ENCODE data around the gene SLC39A7.

The SLC39A7 gene

DNA sequence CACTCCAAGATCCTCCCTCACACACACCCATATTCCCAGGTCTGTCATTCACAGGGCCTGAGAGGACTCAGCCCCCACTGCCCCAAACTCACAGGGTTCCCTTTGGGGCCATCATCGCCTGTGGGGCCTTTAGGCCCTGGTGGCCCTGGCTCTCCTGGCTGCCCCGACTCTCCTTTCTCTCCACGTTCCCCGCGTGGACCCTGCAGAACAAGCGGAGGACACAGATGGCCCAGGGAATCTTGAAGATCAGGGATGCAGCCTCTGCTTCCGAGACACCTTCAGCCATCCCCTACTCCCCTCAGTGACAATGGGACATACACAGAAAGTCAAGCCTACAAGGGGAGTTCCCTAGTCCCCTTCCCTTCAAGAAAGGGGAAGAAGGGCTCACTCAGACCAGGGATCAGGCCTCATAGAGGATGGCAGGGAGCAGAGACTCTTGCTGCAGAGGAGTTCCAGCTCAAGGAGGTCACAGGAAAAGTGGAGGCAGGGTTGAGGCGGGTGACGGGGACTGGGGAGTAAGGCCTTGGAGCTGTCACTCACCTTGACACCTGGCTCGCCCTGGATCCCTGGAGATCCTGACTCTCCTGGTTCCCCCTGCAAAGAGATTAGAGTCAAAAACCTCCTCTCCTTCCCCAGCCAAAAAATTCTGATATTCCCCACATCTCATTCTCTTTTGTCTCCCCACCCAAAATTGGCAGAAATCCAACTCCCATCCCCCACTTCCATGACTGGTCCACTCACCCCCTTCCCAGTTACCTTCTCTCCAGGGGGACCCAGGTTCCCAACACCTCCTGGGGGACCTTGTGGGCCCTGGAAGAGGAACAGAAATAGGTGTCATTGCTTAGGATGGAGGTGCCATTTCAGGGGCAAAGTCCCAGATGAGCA, 31.1 kb upstream of the SLC39A7 start:
- no peak for DNase-seq (ENCODE audit: low spot score)
- no peak for FAIRE-seq

DNA sequence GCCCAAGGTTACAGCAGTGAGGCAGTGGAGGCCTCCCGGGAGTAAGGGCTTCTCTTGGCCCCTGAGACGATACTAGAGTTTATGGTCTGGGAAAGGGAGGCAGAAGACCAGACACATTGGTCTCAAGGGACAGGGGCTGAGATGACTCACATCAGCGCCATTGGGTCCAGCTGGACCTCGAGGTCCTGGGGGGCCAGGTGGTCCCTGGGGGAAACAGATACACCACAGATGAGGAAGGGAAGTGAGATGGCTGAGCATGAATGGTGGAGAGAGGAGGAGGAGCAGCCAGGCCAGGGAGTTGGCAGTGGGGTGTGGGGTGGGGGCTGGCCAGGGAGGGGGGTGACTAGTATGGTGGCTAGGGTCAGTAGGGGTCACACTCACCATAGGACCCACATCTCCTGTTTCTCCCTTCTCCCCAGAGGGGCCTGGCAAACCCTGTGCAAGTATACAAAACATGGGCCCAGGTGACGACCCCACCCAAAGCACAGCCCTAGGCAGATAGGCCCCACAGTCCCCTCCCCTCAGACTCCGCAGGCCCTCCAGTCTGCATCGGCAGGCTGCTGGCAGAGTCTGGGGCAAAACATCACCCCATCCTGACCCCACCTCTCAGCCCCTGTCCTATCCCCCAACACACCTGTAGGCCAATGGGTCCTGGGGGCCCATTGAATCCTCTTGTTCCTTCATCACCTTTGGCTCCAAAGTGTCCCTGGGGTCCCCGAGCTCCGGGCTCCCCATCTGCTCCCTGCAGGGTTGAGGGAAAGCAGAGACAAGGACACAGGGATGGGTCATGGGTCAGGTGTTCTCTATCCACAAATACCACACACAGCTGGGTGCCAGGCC, 30.3 kb upstream of the SLC39A7 start:
- no peak for DNase-seq (ENCODE audit: low spot score)
- FAIRE-seq: no peak

GRCh38 chr6:33171016-33171879, 29.4 kb upstream of the SLC39A7 start:
- DNase-seq (ENCODE audit: low spot score): no peak
- no peak for FAIRE-seq

- DNase-seq (ENCODE audit: low spot score) (no peak), FAIRE-seq (no peak)
These were observed 28.6 kb upstream of the SLC39A7 start for GRCh38 chr6:33171880-33172687.

- DNase-seq (ENCODE audit: low spot score): peak; percentile 44
- FAIRE-seq: no peak
These were observed 27.8 kb upstream of the SLC39A7 start for GRCh38 chr6:33172688-33173534.

GRCh38 chr6:33173535-33174180, 27.0 kb upstream of the SLC39A7 start:
- FAIRE-seq: no peak

DNA sequence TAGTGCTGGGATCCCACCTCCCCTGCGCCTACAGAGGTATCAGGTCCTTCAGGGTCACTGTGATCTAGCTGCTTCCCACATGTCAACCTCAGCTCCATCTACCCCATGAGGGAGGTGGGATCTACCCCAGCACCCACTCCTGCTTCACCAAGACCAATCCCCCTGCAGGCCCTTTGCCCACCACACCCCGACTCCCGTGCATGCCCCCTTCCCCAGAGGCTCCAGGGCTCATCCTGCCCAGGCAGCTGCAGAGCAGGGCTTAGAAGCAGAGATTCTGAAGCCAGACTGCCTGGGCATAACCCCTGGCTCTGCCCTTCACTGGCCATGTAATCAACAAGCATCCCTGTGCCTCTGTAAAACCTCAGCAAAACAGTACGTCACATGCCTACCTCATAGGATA, 25.9 kb upstream of the SLC39A7 start:
- no peak for FAIRE-seq

More at GRCh38 chr6:33173535-33174180, 27.0 kb upstream of the SLC39A7 start:
- DNase-seq (ENCODE audit: low spot score): no peak

DNA sequence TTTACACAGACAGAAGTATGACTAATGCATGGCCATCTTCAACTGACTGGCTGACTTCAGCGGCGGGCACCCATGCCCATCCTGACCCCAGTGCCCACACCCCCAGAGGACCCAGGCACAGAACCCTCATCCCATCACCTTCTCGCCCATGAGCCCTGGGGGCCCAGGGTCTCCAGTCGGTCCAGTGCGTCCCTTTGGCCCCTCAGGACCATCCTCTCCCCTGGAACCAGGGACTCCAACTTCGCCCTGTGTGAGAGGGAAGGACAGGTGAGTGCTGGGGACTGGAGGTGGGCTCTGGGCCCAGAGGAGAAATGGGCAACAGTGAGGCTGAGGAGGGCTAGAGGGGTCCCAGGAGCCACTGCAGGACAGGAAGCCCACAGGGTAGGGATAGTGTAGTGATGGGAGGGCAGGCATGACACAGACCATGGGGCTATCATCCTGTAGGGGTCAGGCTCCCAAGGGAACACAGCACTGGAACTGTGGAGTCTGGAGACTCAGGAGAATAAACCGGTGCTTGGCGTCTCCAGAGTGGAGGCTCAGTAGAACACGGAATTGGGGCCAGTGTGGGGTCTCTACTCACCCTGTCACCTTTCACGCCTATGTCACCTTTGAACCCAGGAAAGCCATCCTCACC, 25.1 kb upstream of the SLC39A7 start:
- DNase-seq (ENCODE audit: low spot score) (no peak), FAIRE-seq (no peak)

More for the DNA sequence above, 25.9 kb upstream of the SLC39A7 start:
- DNase-seq (ENCODE audit: low spot score): no peak

DNA sequence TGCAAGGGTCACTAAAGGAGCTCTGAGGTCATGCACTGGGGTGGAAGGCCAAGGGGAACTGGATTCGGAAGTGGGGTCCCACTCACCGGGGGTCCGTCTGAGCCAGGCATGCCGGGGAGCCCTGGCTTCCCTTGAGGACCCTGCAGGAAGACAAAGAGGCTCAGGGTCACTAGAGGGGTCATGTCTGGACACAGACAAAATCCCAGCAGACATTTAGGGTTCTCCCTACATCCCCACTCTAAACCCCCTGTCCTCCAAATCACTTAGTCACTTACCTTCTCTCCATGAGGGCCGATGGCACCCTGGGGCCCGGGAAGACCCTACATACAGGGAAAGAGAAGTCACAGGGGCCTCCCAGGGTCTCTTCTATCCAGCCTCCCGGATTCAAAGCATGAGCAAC, 23.8 kb upstream of the SLC39A7 start:
- DNase-seq (ENCODE audit: low spot score): no peak
- no peak for FAIRE-seq

DNA sequence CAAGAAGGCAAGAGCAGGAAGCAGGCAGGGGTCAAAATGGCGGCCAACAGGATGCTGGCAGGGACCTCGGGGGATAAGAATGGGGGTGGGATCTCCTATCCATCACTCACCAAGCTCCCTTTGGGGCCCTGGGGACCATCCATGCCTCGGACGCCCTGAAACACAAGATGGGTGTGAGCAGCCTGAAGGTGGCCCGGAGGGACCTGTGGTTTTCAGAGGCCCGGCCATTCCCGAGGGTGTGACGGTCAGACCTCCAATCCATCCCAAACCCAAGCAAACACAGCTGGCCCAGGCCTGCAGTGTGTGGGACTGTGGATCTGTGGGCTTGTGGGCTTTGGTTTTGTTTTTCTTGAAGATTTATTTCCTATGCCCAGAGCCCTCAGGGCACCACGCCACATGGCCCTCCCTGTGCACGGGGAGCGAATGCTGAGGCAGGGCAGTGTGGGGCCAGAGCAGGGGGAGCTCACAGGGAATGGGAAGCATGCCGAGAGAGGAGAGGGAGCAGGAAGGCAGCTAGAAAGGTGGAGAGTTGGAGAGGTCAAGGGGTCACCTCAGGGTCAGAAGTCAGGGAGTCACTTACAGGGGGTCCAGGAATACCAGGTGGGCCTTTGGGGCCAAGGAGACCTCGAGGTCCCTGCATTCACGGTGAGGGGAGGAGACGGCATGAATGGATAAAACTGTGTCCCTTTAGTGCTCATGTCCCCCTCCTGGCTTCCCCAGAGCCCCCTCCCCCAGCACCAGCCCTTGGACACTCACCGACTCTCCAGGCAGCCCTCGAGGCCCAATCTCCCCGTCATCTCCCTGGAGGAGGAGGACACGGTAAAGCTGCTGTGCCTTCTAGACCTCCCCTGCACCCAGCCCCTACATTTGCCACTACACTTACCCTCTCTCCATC, 22.9 kb upstream of the SLC39A7 start:
- no peak for FAIRE-seq

DNA sequence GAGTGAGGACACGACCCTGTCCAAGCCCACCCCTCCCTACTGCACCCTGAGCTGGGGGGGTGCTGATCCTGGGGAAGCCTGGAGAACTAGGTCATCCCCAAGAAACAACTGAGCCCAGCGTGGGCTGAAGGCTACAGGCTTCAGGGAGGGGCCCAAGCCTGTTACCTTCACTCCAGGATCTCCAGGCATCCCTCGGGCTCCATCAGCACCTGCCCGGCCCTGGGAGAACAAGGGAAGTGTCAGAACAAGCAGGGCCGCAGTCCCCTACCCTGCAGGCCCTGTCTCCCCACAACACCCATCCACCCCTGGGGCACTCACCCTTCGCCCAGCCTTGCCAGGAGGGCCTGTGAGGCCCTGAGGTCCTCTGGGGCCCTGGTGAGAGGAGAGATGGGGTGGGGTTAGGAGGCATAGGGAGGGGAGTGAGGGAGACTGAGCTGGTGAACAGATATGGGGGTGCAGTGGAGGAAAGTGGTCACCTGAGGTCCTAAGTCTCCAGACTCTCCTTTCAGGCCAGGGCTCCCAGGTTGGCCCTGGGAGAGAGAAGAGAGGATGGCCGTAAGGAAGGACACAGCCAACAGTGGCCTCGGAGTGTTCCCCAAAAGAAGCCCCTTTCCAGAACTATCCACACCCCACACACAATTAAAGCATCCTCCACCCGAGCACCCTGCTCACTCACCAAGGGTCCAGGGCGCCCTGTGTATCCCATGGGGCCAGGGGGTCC, 21.8 kb upstream of the SLC39A7 start:
- no peak for DNase-seq (ENCODE audit: low spot score)
- FAIRE-seq: no peak

More for the DNA sequence above, 22.9 kb upstream of the SLC39A7 start:
- DNase-seq (ENCODE audit: low spot score): no peak

GRCh38 chr6:33181141-33181540, 19.5 kb upstream of the SLC39A7 start:
- DNase-seq (ENCODE audit: low spot score) (no peak), FAIRE-seq (no peak)

DNA sequence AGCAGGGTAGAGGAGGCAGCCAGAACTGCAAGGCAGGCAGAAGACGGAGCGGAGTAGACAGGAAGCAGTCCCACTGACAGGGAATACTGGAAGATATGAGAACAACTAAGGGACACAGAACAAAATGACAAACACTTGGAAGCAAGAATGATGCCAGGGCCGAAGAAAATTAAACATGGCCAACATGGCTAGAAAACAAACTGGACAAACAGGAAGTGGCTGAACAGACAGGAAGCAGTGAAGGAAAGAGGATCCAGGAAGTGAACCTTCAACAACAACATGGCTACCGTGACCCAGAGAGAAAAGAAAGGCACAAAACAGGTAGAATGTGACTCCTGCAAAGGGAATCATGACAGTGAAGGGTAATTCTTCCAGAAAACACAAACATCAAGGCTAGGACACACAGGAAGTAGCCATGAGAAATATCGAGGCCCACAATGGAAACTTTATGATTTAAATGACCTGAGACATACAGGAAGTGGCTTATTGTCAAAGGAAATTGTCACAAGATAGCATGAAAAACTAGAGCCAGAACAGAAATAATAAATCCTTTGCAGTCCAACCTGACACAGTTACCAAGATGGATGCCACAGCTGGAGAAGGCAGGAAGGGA, 17.5 kb upstream of the SLC39A7 start:
- DNase-seq (ENCODE audit: low spot score) (no peak), FAIRE-seq (no peak)

DNA sequence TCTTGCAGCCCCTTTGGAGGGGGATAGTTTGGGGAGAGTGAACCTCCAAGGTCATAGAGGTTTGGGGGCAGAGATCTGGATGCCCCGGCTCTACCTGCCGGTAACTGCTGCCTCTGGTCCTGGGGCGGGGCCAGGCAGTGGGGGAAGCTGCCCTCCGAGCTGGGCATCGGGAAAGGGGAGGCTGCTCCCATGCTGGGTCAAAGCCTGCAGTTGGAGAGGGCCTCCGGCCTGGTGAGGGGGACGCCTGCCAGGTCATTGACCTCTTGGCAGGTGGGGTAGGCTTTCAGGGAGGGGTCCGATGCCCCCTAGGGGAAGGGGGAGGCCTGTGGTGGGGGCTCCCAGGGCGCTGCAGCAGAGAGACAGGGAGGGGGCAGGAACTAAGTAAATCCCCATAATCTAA, 15.5 kb upstream of the SLC39A7 start:
- FAIRE-seq (no peak), DNase-seq (ENCODE audit: low spot score) (no peak)

DNA sequence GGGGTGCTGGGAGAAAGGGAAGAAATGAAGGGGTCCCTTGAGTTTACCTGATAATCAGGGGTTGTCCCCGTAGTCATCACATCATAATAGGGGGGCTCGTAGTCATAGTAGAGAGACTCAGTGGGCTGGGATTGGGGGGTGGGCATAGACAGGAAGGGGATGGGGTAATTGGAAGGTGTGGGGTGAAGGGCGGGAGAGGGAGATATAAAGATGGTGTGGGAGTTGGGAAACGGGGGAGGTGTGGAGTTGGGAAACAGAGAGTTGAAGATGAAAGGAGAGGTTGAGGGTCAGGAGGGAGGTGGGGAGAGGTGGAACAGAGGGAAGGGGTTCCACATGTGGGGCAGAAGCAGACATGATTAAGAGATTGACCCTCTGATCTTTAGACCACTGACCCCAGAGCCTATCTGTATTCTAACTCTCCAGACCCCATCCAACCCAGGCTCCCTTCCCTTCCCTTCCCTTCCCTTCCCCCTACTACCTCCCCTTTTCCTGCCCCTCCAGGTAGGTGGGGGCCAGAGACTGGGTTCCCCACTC, 14.9 kb upstream of the SLC39A7 start:
- DNase-seq (ENCODE audit: low spot score) (no peak), FAIRE-seq (no peak)

DNA sequence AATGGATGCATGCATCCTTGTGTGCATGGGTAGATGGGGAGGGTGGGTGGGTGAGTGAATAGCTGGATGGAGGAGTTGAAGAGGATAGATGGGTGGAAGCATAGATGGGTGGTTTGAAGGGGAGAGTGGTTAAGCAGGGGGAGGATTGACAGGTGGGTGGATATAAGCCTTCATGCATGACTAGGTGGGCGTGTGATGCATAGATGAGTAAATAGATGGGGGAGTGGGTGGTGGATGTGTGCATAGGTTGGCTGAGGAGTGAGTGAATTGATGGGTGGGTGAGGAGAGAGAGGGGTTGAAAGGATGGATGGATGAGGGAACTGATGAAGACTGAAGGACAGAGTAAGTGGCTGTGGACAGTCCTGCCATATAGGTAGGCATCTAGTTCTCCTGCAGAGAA, 12.9 kb upstream of the SLC39A7 start:
- DNase-seq (ENCODE audit: low spot score) (no peak), FAIRE-seq (no peak)

Data from urothelium cell line (cell line).